NCI-H1694 treated with DMSO at 0.1 percent for 48 hours (cell line): Measurements from ENCODE around the gene RETN.

Source experiments
- DNase-seq: peaks from one replicate; lab custom pipeline; 2025; lab: John Stamatoyannopoulos, UW

Gene RETN

GRCh38 chr19:7706188-7706954, 37.5 kb downstream of the RETN start:
- DNase-seq: no peak

- DNase-seq: no peak
These were observed 38.2 kb downstream of the RETN start for GRCh38 chr19:7706955-7707456.

GRCh38 chr19:7709932-7710460, 41.1 kb downstream of the RETN start:
- no peak for DNase-seq

- DNase-seq: no peak
These were observed 41.8 kb downstream of the RETN start for GRCh38 chr19:7710616-7711015.

GRCh38 chr19:7715671-7716070, 46.8 kb downstream of the RETN start:
- DNase-seq: no peak

- no peak for DNase-seq
These were observed 47.9 kb downstream of the RETN start for GRCh38 chr19:7716762-7717161.

GRCh38 chr19:7718668-7719067, 49.8 kb downstream of the RETN start:
- no peak for DNase-seq
